Parathyroid adenoma (tissue), 2 donors: ENCODE results near the gene FAM90A1.
"Not testable (repeated sequence)": the region's sequence is repeated elsewhere in the genome, so short reads cannot be mapped to it uniquely, and the experiment has no call there.

Source experiments
- H2AFZ ChIP-seq: fragments of 300-600 bp; sonication (generic); one replicate; pipeline ENCODE4 v1.7.0; 2017; ENCODE audit warnings: antibody characterized with exemption, mild to moderate bottlenecking
- H3K27ac ChIP-seq: fragments of 300-600 bp; sonication (generic); one replicate; pipeline ENCODE4 v1.7.0; 2017
- H3K27me3 ChIP-seq: fragments of 300-600 bp; sonication (generic); one replicate; pipeline ENCODE4 v1.7.0; 2017; ENCODE audit warnings: low read length; ENCODE audit not compliant: control insufficient read depth, insufficient read depth
- H3K36me3 ChIP-seq: fragments of 300-600 bp; sonication (generic); one replicate; pipeline ENCODE4 v1.7.0; 2017; ENCODE audit warnings: low read length; ENCODE audit not compliant: control insufficient read depth, insufficient read depth
- H3K4me1 ChIP-seq: fragments of 300-600 bp; sonication (generic); one replicate; pipeline ENCODE4 v1.7.0; 2017; ENCODE audit warnings: control low read depth
- H3K4me2 ChIP-seq: fragments of 300-600 bp; sonication (generic); one replicate; pipeline ENCODE4 v1.7.0; 2017; ENCODE audit warnings: low read length
- H3K4me3 ChIP-seq: fragments of 300-600 bp; sonication (generic); one replicate; pipeline ENCODE4 v1.7.0; 2017; ENCODE audit warnings: low read depth, low read length
- H3K79me2 ChIP-seq: fragments of 300-600 bp; sonication (generic); one replicate; pipeline ENCODE4 v1.7.0; 2017; ENCODE audit warnings: control low read depth
- H3K9ac ChIP-seq: fragments of 300-600 bp; sonication (generic); one replicate; pipeline ENCODE4 v1.7.0; 2017; ENCODE audit warnings: mild to moderate bottlenecking
- H3K9me3 ChIP-seq: fragments of 300-600 bp; sonication (generic); one replicate; pipeline ENCODE4 v1.7.0; 2017; ENCODE audit warnings: low read length; ENCODE audit not compliant: control insufficient read depth
- TF ChIP-seq, protein P1 (sequence below): fragments of 300-600 bp; sonication (generic); IDR thresholded peaks from one replicate; pipeline ENCODE4 v1.7.0; 2017; ENCODE audit warnings: antibody characterized with exemption, mild to moderate bottlenecking
- donor health status: primary hyperparathyroidism.

Gene FAM90A1

DNA sequence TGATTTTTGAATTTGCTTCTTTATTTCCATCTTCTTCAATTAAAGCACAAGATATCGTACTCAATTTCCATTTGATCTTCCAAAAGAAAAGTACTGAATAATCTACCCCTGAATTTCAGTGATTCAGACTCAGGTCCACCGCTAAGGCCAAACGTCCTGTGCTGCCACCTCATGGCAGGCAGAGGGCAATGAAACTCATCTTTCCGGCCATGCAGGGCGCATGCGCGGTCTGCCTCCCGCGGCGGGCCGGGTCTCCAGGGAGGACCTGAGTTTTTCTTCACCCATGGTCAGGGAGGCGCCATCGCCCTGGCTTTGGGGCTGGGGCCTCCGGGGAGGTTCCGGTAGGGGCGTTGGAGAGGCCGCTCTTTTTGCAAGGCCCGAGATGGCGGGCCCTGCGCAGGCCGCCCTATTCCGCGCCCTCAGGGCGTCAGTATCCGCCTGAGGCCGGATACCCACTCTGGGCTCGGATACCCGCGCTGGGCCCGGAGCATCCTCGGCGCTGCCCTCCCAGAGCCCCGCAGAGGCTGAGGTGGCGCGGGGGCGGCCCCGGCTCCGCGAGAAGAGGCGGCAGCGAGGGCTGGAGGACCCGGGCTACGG is 47.3 kb downstream of the FAM90A1 start:
- peak overlapping the region; percentile 62 for H3K27ac ChIP-seq
- peak overlapping the region; percentile 58 for H3K4me2 ChIP-seq
- not testable (repeated sequence) for H3K36me3 ChIP-seq

DNA sequence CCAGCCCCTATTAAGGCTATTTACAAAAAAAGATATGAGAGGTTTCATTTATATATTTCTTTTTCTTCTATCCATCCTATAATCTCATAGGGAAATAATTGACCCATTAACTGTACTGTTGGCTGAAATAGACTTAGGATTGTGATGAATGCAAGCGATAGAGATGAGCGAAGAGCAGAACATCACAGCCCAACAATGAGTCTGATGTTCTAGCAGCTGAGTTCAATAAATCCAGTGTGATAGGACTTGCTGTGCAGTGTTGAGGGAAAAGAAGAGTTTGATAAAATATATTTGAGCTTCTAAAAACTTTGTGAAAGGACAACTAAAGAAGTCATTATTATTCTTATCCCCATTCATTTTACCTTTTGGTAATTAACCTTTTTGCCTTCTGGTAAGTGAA is 54.5 kb downstream of the FAM90A1 start:
- H3K27ac ChIP-seq, H3K4me2 ChIP-seq: not testable (repeated sequence)
- peak overlapping the region; percentile 47 for H2AFZ ChIP-seq

More for the DNA sequence above, 47.3 kb downstream of the FAM90A1 start:
- not testable (repeated sequence) for H3K9me3 ChIP-seq, H3K4me1 ChIP-seq, H3K27me3 ChIP-seq, H3K79me2 ChIP-seq
- Histone ChIP-seq H2AFZ (peak overlapping the region; percentile 94), H3K4me3 (peak overlapping the region; percentile 66), H3K9ac (peak overlapping the region; percentile 59)
- TF ChIP-seq, protein P1, sequence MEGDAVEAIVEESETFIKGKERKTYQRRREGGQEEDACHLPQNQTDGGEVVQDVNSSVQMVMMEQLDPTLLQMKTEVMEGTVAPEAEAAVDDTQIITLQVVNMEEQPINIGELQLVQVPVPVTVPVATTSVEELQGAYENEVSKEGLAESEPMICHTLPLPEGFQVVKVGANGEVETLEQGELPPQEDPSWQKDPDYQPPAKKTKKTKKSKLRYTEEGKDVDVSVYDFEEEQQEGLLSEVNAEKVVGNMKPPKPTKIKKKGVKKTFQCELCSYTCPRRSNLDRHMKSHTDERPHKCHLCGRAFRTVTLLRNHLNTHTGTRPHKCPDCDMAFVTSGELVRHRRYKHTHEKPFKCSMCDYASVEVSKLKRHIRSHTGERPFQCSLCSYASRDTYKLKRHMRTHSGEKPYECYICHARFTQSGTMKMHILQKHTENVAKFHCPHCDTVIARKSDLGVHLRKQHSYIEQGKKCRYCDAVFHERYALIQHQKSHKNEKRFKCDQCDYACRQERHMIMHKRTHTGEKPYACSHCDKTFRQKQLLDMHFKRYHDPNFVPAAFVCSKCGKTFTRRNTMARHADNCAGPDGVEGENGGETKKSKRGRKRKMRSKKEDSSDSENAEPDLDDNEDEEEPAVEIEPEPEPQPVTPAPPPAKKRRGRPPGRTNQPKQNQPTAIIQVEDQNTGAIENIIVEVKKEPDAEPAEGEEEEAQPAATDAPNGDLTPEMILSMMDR = peak; percentile 92

More for the DNA sequence above, 54.5 kb downstream of the FAM90A1 start:
- H3K27me3 ChIP-seq, H3K79me2 ChIP-seq, H3K36me3 ChIP-seq, H3K4me3 ChIP-seq, H3K9me3 ChIP-seq, H3K9ac ChIP-seq: not testable (repeated sequence)
- H3K4me1 ChIP-seq = peaks cover 15% of the 10 kb centered on the region
